SK-N-SH treated with all-trans-retinoic acid at 6 μM for 48 hours (cell line): ENCODE results near the gene MCTP2.

Experiments
- ARNTL ChIP-seq: fragments of 450-650 bp; formaldehyde crosslinking; IDR thresholded peaks from 2 replicates; pipeline ENCODE4 v1.5.0; 2020; ENCODE audit warnings: low read depth, mild to moderate bottlenecking, moderate library complexity, borderline replicate concordance
- CSDC2 ChIP-seq: fragments of 250-450 bp; sonication (Bioruptor Pico); IDR thresholded peaks from 2 replicates; pipeline ENCODE4 v1.5.0; 2020; ENCODE audit warnings: mild to moderate bottlenecking, moderate library complexity
- GLIS3 ChIP-seq: fragments of 250-450 bp; sonication (Bioruptor Pico); IDR thresholded peaks from 2 replicates; pipeline ENCODE4 v1.5.0; 2020; ENCODE audit warnings: mild to moderate bottlenecking, moderate library complexity
- ISL1 ChIP-seq: fragments of 250-450 bp; sonication (Bioruptor Pico); IDR thresholded peaks from 2 replicates; pipeline ENCODE4 v2.1.2; 2022; ENCODE audit warnings: mild to moderate bottlenecking, moderate library complexity
- RARB ChIP-seq: fragments of 250-450 bp; sonication (Bioruptor Pico); IDR thresholded peaks from 2 replicates; pipeline ENCODE4 v1.8.0; 2021; ENCODE audit warnings: mild to moderate bottlenecking, moderate library complexity
- TOX ChIP-seq: fragments of 250-450 bp; sonication (Bioruptor Pico); IDR thresholded peaks from 2 replicates; pipeline ENCODE4 v1.8.0; 2021; ENCODE audit warnings: mild to moderate bottlenecking, moderate library complexity, borderline replicate concordance
- ZFP3 ChIP-seq: fragments of 250-450 bp; sonication (Bioruptor Pico); IDR thresholded peaks from 2 replicates; pipeline ENCODE4 v1.5.0; 2020; ENCODE audit warnings: mild to moderate bottlenecking, moderate library complexity
- TF ChIP-seq, protein P1 (sequence below): fragments of 250-450 bp; sonication (Bioruptor Pico); IDR thresholded peaks from 2 replicates; pipeline ENCODE4 v1.8.0; 2021; ENCODE audit warnings: low read depth, mild to moderate bottlenecking, moderate library complexity, borderline replicate concordance
- TF ChIP-seq, protein P2 (sequence below): fragments of 250-450 bp; sonication (Bioruptor Pico); IDR thresholded peaks from 2 replicates; pipeline ENCODE4 v1.5.0; 2020; ENCODE audit warnings: mild to moderate bottlenecking, moderate library complexity

Gene MCTP2

DNA sequence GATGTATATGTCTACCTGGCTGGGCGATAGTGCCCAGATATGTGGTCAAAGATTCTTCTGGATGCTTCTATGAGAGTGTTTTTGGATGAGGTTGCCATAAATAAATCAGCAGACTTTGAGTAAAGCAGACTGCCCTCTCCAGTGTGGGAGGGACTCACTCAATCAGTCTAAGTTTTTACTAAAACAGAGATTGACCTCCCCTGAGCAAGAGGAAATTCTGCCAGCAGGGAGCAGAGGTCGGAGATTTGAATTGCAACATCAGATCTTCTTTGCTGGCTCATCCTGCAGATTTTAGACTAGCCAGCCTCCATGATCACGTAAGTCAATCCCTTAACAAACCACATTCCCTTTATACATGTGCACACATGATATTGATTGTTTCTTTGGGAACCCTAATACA lies 300.9 kb downstream of the MCTP2 start (continued):
- TF ChIP-seq, protein P1, sequence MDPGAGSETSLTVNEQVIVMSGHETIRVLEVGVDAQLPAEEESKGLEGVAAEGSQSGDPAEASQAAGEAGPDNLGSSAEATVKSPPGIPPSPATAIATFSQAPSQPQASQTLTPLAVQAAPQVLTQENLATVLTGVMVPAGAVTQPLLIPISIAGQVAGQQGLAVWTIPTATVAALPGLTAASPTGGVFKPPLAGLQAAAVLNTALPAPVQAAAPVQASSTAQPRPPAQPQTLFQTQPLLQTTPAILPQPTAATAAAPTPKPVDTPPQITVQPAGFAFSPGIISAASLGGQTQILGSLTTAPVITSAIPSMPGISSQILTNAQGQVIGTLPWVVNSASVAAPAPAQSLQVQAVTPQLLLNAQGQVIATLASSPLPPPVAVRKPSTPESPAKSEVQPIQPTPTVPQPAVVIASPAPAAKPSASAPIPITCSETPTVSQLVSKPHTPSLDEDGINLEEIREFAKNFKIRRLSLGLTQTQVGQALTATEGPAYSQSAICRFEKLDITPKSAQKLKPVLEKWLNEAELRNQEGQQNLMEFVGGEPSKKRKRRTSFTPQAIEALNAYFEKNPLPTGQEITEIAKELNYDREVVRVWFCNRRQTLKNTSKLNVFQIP (CRISPR knock-in tag) = no peak
- no peak for TF ChIP-seq ISL1 (CRISPR knock-in tag)
- TF ChIP-seq, protein P2, sequence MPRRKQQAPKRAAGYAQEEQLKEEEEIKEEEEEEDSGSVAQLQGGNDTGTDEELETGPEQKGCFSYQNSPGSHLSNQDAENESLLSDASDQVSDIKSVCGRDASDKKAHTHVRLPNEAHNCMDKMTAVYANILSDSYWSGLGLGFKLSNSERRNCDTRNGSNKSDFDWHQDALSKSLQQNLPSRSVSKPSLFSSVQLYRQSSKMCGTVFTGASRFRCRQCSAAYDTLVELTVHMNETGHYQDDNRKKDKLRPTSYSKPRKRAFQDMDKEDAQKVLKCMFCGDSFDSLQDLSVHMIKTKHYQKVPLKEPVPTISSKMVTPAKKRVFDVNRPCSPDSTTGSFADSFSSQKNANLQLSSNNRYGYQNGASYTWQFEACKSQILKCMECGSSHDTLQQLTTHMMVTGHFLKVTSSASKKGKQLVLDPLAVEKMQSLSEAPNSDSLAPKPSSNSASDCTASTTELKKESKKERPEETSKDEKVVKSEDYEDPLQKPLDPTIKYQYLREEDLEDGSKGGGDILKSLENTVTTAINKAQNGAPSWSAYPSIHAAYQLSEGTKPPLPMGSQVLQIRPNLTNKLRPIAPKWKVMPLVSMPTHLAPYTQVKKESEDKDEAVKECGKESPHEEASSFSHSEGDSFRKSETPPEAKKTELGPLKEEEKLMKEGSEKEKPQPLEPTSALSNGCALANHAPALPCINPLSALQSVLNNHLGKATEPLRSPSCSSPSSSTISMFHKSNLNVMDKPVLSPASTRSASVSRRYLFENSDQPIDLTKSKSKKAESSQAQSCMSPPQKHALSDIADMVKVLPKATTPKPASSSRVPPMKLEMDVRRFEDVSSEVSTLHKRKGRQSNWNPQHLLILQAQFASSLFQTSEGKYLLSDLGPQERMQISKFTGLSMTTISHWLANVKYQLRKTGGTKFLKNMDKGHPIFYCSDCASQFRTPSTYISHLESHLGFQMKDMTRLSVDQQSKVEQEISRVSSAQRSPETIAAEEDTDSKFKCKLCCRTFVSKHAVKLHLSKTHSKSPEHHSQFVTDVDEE (CRISPR knock-in tag) = no peak
- no peak for TF ChIP-seq RARB (CRISPR knock-in tag)
- TF ChIP-seq CSDC2 (CRISPR knock-in tag) = no peak
- no peak for TF ChIP-seq GLIS3 (CRISPR knock-in tag)
- no peak for TF ChIP-seq ZFP3 (CRISPR knock-in tag)
- TF ChIP-seq ARNTL (CRISPR knock-in tag) = no peak
- TF ChIP-seq TOX = no peak
